GM19463 (cell line): ENCODE results near the gene SMCO3.

Experiments
- ATAC-seq: cut with Tn5 transposase; IDR thresholded peaks from one replicate; pipeline ENCODE4 v1.9.1; 2021; ENCODE audit warnings: mild to moderate bottlenecking, moderate library complexity; ENCODE audit not compliant: unreplicated experiment

Gene SMCO3

DNA sequence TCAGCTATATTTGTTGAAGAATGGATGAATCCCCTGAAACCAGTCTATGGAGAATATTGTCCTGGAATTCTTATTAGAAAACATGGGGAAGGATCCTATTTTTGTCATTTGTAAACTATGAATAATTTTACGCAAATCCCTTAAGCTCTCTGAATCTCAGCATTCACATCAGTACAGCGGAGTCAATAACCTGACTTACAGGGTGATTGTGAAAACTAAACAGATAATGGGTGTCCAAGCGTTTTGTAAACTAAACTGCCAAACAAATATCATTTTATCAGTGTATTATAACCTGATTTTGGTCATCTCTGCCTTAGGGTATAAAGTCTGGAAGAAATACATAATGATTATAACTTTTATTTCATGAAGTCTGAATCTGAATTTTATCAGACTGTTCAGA is 19.4 kb upstream of the SMCO3 start:
- ATAC-seq, result no peak

DNA sequence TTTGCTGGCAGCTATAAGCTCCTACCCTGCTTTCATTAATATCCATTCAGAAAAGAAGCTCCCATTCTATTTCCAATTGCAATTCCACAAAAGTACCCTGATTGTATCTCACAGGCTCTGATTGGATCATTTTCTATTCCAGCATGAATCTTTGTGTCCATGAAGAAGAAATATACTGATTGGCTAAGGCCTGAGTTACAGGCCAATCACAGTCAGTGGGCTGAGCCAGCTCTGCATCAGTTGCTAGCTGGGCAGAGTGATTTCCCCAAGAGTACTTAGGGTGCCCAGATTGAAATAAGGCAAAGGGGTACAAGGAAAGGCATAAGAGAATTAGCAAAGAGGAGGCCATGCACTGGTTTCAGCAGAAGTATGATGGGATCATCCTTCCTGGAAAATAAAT is 14.9 kb upstream of the SMCO3 start:
- ATAC-seq, result peak; percentile 91

DNA sequence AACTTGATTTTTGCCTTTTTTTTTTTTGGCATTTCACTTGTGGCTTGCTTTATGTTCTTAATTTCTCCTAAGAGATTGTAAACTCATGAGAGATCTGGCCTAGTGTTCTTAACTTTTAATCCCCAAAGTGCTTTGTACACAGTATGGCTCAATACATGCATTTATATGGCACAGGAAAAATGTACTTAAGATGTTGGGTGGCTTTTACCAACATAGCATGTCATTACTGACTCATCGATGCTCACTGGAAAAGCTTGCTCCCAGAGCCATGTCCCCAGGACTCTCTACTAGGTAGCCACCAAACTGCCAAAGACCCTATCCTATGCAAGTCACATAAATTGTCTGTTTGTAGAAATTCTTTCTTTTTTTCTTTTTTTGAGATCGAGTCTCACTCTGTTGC is 13.1 kb upstream of the SMCO3 start:
- ATAC-seq, result no peak

DNA sequence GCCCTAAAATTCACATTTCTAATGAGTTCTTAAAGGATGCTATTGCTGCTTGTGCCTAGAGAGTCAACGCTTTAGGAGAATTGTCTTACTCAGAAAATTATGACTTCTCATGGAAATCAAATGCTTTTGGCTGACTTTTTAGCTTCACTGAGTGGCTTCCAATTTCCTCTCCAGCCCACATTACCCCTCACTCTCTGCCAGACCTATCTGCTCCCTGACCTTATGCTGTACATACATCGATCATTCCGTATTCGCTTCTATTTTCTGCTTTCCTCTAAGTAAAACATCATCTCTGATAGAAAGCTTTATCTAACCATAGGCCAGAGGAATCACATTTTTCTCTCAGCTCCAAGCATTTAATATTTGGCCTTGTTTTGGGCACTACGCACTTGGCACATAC is 12.5 kb upstream of the SMCO3 start:
- ATAC-seq, result no peak

DNA sequence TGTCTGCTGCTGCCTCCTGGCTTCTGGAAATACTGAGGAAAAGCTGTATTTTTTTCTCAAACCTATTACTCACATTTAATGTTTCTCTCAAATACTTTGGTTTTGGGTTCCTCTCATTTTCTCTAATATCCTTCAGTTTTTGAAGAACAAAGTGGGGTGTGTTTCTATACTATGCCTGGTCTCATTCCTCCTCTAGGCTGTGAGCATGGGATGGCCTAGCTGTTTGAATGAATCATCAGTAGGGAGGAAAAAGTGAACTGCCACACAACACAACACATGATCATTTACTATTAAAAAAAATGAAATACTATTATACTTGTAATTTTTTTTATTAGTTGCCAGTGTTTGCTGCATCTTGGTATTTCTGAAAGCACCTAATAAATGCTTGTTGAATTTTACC is 11.3 kb upstream of the SMCO3 start:
- no peak for ATAC-seq

DNA sequence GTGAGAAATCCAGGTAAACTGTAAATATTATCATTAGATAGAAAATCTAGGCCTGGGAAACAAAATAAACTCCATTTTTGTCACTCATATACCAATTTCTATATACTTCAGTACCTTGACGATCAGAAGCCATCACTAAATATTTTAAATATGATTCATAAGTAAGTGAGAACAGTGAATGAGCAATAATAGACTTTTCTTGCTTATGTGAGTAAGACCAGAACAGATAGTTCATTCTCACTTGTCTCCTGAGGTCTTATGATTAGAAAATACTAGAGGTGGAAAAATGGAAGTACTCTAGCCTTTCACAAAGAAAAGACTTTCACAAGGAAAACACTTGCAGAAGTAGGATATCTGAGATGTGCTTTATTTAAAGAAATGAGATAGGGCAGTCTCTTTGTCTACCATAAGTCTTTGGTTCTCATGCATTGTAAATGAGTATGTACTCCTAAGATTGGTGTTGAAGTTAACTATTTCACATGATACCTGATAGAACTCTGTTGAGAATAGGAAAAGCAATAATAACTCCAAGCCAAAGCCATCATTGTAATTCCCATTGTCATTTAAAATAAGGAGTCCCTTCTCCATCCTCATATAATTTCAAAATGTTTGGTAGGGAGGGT is 10.1 kb upstream of the SMCO3 start:
- no peak for ATAC-seq

DNA sequence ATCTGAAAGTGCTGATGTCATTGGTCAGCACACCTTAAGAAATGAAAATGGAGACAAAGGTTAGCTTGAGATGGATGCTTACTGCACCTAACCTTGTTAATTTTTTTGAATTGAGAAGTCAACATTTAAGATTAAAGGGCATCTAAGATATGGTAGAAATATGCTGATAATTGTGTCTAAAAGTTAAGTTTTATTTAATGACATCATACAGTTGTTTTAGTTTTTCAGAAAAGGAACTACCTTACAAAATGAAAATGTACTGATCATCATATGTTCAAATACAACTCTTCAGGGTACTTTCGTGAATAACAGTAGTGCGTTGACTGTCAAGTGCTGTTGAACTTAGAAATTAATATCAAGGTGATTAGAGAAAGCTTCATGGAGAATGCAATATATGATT is 2.5 kb downstream of the SMCO3 start:
- ATAC-seq, result no peak

DNA sequence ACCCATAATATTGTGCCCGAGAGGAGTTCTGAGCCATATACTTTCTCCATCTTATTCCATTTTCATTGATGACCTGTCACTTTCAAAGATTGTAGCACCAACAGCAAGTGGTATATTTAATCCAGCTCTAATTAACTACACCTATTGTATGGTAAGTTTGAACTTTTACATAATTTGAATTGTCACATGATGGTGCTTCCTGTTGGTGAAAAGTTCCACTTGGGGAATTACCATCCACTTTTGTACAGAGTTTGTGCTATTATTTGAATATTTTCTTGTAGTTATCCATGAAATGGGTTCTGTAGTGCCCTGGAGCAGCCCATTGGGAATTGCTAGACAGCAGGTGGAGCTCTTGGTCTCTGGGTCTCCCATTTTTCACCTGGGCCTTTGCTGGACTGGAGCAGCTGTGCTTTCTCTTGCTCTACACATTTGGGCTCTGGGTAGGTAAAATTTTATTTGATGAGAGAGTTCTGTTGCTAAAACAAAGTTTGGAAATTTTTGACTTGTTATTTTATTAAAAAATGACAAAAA is 3.0 kb downstream of the SMCO3 start:
- ATAC-seq, result no peak

DNA sequence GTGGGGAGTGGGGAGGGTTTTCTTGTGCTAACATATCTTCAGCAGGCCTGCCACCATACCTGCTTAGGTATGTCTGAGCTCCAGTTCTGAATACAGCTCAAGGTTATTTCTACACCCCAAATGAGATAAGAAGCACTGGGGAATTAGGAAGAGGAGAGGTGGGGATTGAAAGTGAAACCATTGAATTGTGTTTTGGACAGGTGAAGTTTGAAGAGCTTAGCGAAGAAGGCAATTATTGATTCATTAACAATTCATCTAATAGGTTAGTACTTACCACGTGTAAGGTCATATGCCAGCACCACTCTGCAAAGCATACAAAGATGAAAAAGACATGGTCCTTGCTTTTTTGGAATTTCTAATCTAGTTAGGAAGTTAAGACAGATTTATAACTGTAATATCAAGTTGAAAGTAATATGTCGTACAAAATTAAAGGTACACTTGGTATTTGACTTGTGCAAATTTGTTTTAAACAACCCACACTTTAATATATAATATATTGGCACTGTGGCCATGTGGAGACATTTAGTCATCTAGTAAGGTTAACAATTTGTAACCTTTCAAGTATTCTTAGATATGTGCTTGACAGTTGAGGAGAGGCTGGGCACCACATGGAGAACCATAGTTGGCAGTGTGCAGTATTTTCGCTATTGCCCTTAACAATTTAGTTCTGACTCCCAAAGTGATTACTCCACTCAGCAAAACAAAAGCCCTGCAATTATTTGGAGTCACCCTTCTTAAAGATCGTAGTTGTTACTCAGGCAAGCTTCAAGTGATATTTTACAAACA is 3.6 kb downstream of the SMCO3 start:
- ATAC-seq, result no peak

DNA sequence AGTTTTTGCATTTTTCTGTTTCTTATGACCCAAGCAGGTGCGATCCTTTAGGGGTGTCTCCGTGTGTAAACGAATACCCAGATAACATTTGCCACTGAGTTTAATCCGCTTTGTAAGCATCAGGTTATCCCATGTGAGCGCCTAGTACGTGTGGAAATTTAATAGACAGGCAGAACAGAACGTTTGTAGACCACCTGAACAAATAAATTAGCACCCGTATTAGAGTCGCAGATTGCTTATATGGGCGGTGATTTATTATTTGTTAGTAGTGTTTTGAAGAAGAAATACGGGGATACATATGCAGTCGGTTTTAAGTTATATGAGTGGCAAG is 10.2 kb downstream of the SMCO3 start:
- peak; percentile 17 for ATAC-seq

DNA sequence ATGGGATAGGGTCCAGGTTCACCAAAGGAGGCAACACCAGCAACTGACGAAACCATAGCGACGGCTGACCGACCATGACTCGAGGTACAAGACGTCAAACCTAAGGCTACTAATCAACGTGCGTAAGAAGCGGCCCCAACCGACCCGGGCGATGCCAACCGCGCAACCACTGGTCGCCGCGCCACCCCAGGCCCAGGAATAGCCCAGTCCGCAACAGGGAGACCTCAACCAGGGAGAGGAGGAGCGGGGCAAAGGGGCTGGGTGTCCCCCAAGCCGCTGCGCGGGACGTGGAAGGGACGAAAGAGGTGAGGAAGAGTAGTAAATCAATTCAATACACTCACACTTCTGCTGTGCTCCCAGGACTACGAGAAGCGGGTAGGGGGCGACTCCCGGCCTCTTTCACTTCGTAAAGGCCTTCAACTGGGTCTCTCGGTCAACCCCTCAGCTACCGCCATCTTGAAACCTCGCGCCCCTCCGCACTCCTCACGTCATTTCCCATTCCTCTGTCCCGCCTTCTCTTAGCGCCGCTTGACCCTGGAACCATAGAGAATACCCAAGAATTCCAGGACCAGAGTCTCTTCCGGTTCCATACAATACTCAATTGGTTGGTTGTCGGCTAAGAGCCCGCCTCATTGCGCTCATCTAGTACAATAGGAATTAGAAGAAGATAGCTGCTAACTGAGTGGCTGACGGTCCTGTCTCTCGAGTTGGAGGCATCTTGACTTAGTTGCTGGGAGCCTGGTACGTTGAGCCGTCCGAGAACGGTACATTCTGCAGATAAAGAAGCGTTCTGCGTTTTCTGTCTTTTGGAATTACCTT is 10.8 kb downstream of the SMCO3 start, which contains the start of the genes C12orf60 and WBP11:
C12orf60 (plus strand) TSS at position 660 of the 819 bp plus-strand sequence. CDS start 19,266 bp downstream, outside the sequence.
WBP11 (minus strand) TSS at position 468 of the 819 bp plus-strand sequence. CDS start 2,095 bp downstream, outside the sequence.
- peak; percentile 98 for ATAC-seq

DNA sequence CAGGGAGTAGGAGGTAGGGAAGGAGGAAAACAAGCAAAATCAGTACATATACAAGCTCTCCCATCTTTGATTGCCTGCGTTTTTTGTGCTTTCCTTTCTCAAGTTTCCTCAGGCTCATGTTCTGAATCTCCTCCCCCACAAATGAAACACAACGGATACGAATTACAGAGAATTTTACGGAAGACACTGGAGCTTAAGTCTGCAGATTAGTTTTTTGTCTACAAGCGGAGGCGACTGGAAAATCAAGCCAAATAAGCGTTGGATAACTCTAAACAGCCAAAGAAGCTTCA is 11.3 kb downstream of the SMCO3 start:
- ATAC-seq, result no peak

DNA sequence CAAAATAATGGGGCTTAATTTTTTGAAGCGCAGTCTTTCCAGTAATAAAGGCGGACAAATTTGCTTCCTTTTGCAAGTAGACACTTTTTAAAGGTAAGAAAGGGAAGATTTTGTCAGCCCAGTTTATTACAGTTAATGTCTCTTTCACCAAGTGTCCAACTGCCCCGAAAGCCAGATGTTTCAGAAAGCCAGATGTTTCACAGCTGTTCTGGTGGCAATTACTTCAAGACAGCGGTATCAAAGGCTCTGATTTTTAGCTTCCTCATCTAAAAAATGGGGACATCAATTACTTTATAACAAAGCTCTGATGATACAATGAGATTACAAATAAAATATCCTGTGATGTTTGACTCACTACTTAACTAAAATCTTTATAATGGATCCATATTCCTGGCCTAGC is 11.7 kb downstream of the SMCO3 start:
- no peak for ATAC-seq

DNA sequence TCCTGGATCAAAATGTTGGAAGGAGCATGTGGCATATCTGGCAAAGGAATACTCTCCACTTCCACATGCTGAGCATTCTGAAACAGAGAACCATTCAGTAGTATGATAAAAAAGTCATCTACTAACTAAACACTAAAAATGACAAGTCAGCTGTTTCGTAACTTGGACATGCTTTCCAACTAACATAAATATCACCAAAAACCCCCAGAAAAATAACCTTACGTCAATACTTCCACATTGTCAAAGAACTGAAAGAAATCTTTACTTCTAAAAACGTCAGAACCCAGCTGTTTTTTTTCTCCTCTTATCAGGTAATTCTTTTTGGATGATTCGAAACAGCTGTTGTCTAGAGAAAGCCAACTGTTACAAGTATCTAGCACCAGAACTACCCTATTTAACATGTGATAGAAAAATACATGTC is 18.9 kb downstream of the SMCO3 start:
- no peak for ATAC-seq

DNA sequence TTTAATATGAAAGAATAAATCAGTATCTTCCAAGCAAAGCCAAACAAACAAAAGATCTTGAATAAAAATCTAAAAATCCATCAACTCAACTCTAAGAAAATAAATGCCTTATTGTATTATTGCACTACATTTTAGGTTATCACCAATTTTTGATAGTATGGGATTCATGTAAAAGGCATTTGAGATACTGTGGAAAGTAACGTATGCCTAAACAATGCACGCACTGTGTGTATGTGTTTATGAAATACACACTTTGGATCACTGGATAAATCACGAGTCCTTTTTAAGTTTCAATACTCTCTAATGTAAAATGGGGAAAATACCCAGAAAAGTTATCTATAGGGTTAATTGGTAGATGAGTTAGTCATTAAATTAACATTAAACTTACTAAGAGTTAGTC is 28.4 kb downstream of the SMCO3 start:
- ATAC-seq, result no peak

DNA sequence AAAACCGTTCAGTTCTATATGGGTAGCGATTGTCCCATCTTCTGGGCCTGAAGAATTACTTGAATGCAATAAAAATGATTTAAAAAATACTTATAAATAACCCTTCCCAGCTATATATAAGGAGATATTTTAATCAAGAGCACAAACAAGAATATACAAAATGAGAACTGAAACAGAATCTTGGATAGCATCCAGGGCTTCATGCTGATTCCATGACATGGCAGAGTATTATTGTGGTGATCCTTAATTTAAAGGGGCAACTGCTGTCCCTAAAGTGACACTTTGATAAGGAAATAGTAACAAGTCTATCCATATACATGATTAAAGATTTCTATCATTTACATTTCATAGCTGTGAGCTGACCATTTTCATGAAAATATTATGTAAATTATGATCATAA is 29.5 kb downstream of the SMCO3 start:
- no peak for ATAC-seq

DNA sequence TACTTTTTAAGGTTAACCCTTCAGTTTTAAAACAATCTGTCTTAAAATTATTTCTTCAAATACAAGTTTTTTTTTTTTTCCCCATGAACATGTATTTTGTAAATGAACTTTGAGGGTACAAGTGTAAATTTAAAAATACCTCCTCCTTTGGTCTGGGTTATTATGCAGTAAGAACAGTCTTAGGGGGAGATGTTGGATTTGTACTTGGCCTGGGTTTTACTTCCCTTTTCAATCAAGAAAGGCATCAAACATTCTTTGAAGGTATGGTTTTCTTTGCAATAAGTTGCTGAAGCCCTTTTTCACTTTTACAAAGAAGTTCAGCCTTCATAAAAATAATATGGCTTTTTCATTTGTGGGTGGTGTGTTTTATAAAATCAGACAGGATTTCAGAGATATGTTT is 31.2 kb downstream of the SMCO3 start:
- ATAC-seq, result no peak

DNA sequence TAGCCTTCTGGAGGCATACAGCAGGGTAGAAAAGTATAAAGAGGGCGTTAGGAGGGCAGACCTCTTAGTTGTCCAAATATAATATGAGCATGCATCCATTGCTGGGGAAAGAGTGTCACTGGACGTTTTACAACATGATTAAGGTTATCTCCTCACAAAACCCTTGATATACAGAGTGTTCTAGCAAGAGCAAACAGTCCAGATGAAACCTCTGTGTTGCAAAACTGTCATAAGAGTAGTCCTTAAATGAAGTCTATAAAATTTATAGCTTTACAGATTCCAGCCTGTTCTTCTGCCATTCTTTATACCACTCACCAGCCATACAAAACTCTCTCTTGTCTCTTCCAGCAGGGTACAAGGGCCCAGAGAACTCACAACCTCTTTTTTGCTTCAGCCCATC is 32.4 kb downstream of the SMCO3 start:
- ATAC-seq, result no peak

DNA sequence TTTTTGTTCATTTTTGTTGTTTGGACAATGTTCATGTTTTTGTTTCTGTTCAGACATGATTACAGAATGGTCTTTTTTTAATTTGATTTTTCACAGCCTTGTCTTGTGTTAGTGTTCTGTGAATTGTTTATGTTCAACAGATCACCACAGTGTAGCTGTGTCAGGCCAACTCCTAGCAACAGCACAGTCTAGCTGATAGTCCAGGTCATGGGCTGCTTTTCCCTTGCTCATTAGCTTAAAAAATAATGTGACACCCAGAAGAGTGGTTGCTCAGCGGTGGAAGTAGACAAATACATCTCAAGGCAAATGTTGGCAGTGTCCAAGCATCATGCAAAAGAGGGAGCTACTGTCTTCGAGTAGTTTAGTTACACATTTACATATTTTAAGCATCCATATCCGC is 33.1 kb downstream of the SMCO3 start:
- ATAC-seq, result no peak

DNA sequence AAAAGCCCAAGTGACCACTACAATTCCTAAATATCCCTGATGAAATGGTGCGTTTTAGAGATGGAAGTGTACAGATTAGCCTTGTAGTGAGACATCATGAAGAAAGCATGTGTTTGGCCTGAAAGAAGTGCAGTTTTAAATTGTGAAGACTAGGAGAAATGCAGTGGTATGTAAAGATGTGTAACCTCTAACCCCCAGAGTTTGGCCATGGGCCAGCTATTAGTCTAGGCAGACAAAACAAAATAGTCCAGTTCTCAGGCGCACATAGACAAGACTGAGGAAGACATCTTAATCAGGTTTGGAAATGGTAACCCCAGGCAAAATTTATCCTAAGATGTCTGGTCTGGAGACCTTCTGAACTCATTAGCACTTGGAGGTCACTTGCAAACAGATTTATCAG is 34.1 kb downstream of the SMCO3 start:
- no peak for ATAC-seq

DNA sequence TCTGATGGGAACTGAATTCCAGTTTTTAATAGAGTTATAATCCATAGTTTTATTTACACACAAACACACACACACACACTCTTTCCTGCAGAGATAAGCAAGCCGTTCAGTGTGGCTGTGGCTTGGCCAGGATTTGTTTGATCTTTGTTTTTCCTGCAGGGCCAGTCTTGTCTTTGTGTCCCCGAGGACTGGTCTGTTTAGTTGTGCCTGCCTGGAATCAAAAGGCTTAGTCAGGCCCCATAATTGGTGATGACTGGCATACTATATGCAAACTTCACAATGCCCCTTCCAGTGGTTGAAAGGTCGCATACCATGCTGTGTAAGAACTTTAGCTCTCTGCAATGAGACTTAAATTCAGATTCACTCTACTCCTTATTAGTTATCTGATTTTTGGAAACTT is 36.7 kb downstream of the SMCO3 start:
- no peak for ATAC-seq
